ENCODE results near the gene ARVCF.

GRCh38 chr22:19963863-19964642 lies 52.6 kb downstream of the ARVCF start:
- TF ChIP-seq, protein P1, sequence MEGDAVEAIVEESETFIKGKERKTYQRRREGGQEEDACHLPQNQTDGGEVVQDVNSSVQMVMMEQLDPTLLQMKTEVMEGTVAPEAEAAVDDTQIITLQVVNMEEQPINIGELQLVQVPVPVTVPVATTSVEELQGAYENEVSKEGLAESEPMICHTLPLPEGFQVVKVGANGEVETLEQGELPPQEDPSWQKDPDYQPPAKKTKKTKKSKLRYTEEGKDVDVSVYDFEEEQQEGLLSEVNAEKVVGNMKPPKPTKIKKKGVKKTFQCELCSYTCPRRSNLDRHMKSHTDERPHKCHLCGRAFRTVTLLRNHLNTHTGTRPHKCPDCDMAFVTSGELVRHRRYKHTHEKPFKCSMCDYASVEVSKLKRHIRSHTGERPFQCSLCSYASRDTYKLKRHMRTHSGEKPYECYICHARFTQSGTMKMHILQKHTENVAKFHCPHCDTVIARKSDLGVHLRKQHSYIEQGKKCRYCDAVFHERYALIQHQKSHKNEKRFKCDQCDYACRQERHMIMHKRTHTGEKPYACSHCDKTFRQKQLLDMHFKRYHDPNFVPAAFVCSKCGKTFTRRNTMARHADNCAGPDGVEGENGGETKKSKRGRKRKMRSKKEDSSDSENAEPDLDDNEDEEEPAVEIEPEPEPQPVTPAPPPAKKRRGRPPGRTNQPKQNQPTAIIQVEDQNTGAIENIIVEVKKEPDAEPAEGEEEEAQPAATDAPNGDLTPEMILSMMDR (IDR thresholded peaks at IDR 0.05; ENCODE audit: poor library complexity, severe bottlenecking) = no peak
- TF ChIP-seq REST (IDR thresholded peaks at IDR 0.05; ENCODE audit: borderline replicate concordance) (no peak), EP300 (conservative IDR thresholded peaks at IDR 0.05; ENCODE audit: poor library complexity, severe bottlenecking) (no peak), EZH2 (IDR thresholded peaks at IDR 0.05; ENCODE audit: borderline replicate concordance, insufficient read depth, low read length, poor library complexity, severe bottlenecking) (no peak), POLR2AphosphoS5 (IDR thresholded peaks at IDR 0.05) (no peak), MXI1 (conservative IDR thresholded peaks at IDR 0.05; ENCODE audit: poor library complexity, severe bottlenecking) (no peak), SMC3 (conservative IDR thresholded peaks at IDR 0.05; ENCODE audit: poor library complexity) (no peak), RAD21 (conservative IDR thresholded peaks at IDR 0.05) (no peak)

Measured in neural cell (in vitro differentiated cells).